GM18909 (cell line): Measurements from ENCODE around the gene GCLC.
"Not testable (repeated sequence)": the region's sequence is repeated elsewhere in the genome, so short reads cannot be mapped to it uniquely, and the experiment has no call there.

ENCODE experiments used
- ATAC-seq: cut with Tn5 transposase; IDR thresholded peaks from one replicate; pipeline ENCODE4 v1.9.1; 2021; ENCODE audit warnings: mild to moderate bottlenecking; ENCODE audit not compliant: unreplicated experiment, poor library complexity

The GCLC gene

DNA sequence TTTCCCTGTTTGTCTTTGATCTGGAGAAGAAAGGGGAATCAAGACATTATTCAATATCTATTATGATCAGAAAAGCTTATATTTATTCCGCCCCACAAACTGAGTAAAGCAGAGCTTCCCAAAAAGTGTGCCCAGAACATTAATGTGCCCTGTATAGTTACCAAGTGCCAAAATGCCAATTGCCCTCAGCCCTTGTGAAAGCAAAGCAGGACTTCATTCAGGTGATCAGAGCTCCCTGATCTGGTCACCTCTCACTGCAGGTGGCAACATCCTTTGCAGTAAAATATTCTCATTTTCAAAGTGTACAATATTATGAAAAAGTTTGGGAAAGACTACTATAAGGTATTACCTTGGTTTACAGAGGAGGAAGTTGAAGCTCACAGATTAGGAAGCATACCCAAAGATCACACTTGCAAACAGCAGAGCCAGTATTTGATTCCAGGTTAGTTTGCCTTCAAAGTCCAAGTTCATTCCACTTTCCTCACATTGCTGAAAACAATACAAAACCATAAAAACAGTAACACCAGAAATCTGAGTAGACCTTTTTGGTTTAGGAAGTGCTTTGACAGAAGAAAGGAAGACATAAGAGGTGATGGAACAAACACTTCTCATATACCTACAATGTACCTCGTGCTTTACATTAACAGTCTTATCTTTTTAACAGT is 19.6 kb upstream of the GCLC start:
- no peak for ATAC-seq

DNA sequence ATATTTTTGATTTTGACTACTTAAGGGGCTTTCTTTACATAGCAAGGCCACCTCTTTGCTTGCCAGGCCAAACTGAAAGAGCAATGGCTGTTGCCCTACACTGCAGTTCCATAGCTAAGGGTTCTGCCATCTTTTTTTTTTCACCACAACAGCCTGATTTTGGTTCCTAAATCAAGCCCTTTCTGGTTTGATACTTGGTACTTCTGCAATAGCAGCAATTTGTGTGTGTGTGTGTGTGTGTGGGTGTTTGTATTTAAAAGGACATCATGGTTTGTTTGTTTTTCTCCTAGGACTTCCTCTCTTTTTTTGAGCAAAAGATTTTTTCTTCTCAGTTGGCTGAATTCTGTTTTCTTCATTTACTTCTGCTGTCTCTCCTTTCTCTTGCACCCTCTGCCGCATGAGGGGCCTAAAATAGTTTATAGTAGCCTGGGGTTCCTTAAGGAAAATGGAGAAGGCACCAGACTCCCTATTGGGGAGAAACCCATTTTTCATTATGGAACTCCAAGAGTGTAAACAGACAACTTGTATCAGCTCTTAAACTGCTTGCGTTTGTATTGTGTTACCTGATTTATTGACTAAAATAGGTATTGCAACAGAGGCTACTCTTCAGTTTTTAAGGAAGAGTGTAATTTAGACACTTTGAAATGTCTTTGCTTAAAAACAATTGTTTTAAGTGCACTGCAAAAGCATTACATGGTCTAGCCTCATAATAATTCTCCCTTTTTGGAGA is 12.2 kb upstream of the GCLC start:
- ATAC-seq = no peak

DNA sequence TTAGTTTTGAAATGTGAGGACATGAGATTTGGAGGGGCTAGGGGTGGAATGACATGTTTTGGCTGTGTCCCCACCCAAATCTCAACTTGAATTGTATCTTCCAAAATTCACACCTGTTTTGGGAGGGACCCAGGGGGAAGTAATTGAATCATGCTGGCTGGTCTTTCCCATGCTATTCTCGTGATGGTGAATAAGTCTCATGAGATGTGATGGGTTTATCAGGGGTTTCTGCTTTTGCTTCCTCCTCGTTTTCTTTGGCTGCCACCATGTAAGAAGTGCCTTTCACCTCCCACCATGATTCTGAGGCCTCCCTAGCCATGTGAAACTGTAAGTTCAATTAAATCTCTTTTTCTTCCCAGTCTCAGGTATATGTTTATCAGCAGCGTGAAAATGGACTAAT is 8.7 kb upstream of the GCLC start:
- not testable (repeated sequence) for ATAC-seq

DNA sequence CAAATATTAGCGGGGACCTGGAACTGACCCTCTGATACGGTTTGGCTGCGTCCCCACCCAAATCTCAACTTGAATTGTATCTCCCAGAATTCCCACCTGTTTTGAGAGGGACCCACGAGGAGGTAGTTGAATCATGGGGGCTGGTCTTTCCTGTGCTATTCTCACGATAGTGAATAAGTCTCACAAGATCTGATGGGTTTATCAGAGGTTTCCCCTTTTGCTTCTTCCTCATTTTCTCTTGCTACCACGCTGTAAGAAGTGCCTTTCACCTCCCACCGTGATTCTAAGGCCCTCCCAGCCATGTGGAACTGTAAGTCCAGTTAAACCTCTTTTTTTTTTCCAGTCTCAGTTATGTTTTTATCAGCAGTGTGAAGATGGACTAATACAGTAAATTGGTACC is 6.8 kb upstream of the GCLC start:
- not testable (repeated sequence) for ATAC-seq

DNA sequence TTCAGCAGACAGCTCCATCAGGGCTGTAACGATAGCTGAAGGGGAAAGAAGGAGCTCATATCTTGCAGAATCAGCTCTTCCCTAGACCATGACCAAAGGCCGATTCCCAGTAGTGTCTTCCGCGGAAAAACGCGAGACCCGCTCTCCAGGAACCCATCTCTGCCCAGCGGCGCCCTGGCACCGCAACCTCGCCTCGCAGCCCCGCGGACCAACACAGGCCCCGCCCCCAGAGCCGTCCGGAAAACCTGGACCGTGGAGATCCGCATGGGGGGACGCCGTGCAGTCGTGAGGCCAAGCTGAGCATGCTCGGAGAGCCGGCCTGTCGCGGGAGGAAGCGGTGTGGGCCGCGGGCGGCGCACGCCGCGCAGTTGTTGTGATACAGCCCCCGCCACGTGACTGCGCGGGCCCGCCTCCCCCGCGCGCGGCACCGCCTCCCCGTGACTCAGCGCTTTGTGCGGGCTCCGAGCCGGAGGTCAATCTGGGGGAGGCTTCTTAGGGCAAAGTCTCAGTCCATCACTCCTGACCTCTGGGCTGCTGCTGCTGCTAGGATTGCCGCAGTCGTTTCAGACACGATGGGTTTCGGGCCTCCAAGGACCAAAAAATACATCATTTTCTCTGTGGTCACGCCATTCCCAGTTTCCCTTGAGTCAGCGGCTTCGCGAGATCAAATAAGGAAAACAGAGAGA is 3.1 kb upstream of the GCLC start:
- peak; percentile 81 for ATAC-seq

DNA sequence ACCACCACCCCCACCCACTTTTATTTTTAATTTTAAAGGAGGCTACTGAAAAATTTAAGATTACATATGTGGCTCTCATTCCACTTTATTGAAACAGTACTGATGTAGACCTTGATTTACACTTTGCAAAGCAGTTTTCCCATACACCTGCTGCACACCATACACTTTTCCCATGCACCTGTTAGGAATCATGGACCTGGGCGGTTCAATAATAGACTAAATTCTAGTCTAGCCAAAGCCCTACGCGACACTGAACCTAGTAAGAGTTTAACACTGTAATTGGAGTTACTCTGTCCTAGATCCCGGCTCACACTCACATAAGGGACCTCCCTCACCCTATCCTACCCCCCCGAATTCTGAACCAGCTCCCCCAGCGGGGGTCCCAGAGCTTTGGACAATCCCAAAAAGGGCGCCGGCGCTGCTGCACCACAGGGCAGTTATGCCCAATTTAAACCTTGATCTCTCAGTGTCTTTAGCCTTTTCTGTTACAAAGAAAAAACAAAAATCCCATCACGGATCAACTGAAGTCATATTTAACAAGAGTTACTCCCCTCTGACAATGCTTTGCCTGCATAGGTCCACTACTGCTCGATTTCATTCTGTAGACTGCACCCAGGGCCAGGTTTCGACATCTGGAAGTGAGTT is 2.4 kb upstream of the GCLC start:
- ATAC-seq = peak; percentile 11

DNA sequence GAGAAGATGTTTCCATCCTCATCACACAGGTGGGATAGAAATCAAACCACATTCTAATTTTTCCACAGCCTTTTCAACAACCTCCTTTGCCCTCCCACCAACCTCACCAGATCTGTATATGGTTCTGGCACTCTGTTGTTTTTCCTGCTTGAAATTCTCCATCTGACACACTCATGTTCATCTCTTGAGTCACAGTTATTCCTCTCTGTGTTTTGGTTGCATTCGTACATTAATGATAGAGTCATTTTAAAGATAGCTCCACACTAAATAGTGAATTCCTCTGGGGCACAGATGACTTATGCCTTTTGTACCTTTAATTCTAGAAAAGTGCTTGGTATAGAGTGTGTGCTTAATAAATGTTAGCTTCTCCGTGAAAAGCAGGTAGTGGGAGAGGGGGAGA is 1.4 kb upstream of the GCLC start:
- ATAC-seq = no peak

DNA sequence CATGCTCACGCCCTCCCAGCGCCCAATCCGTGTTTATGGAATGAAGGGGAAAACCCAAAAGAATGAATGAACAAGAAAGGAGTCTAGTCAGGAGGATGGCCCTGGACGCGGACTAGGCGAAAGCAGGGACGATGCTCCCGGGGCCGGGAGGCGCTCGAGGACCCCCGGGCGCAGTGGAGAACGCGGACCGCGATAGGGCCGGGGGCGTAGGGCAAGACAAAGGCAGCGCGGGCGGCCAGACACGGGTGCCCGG is 758 bp downstream of the GCLC start:
- ATAC-seq = no peak

DNA sequence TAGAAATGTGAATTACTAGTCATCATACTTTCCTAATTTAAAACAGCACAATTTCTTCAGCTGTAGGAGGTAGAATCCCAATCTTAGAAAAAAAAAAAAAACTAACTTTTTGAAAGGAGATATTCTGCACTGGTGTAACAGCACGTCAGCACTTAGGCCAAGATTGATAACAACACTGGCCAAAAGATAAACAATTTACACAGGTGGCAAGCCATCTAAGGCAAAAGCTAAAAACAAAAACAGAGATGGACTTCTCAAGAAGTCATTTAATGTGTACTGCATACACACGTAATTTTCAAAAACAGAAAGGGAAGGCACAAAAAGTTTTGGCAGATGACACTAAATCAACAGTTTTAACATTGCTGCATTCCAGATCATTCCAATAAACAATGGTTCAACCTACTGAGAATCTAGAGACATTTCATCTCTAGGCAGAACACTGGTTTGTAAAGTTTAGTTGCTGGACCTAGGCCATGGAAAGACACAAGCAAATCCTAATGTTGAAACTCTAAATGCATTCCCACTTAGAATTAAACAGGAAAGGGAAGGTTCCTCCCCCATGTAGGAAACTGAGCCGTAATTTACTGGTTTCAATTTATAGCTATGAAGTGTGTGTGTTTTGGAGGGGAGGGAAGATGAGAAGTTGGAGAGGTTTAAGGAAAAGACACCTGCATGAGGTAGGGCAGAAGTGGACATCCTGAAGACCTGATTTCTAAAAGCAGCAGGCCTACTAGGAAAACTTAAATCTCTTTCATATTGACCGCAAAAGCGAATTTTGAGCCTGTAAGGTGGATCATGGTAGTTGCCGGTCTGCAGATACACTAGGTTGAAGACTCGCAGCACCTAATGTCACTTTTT is 1.3 kb downstream of the GCLC start:
- ATAC-seq = no peak

DNA sequence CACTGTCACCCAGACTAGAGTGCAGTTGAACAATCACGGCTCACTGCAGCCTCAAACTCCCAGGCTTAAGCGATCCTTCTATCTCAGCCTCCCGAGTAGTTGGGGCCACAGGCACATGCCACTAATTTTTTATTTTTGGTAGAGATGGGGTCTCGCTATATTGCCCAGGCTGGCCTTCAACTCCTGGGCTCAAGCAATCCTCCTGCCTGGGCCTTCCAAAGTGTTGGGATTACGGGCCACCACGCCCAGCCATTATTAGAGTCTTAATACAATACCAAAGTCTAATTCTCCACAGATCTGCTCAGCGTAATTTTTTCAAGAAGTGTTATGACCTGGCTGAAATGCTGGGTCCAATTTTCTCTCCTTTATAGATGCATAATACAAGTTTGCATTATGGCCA is 3.0 kb downstream of the GCLC start:
- no peak for ATAC-seq

DNA sequence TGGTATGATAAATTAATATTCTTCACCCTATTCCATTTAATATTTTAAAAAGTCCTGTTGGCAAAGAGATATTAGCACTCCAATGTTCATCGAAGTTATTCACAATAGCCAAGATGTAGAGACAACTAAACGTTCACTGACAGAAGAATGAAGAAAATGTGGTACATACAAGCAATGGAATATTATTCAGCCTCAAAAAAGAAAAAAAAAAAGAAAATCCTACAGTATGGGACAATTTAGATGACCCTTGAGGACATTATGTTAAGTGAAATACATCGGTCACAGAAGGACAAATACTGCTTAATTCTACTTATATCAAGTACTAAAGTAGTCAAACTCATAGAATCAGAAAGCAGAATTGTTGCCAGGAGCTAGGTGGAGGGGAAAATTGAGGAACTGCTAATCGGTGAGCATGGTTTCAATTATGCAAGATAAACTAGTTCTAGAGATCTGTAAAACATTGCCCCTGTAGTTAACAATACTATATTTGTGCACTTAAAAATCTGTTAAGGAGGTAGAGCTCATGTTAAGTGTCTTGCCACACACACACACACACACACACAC is 4.7 kb downstream of the GCLC start:
- ATAC-seq = no peak

DNA sequence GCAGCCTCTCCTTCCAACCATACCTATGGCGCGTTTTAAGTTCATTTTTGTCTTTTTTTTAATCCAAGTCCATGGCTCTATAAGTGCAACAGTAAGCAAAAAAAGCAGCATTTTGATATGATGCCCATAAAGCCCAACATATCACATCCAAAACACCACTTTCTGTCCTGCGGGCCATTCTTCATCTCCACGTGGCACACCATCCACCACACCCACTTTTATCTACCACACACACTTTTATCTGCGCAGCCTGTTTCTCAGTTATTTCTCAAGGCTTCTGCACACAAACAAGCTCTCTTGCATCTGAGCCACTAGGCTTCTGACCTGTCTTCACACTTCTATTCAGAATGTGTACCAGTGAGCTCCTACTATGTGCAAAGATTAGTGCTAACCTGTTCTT is 5.3 kb downstream of the GCLC start:
- no peak for ATAC-seq

DNA sequence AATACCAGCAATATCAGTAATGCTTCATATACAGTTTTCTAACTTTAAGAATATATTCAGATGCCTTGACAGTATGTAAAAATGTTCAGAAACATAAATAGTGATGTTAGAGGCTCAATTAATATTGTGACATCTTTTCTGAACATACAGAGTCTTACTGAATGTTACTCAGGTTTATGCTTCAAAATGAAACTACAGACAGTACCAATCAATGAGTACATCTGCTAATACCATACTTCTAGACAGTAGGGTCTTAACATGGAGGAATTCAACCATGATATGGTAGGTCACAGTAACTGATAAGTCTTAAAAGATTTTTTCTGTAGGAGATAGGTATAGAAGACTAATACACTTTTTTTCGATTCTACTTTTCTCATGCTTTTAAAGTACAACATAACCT is 8.3 kb downstream of the GCLC start:
- ATAC-seq = no peak

DNA sequence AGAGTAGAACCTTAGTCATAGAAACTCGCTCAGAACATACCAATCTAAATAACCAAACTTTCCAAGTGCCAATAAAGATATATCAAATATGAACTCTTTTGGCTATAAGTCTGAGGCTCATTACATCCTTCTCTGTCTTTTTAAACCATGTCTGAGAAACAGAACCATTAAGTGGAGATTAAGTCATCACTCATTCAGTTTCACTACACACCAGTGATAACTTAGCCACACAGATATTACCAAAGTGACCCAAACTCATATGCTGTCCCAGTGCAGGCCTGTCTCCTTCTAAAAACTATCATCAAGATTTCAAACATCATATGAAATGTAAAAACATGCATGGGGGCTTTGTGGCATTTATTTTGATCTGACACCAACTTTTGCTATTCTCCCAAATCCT is 12.0 kb downstream of the GCLC start:
- ATAC-seq = peak; percentile 48

DNA sequence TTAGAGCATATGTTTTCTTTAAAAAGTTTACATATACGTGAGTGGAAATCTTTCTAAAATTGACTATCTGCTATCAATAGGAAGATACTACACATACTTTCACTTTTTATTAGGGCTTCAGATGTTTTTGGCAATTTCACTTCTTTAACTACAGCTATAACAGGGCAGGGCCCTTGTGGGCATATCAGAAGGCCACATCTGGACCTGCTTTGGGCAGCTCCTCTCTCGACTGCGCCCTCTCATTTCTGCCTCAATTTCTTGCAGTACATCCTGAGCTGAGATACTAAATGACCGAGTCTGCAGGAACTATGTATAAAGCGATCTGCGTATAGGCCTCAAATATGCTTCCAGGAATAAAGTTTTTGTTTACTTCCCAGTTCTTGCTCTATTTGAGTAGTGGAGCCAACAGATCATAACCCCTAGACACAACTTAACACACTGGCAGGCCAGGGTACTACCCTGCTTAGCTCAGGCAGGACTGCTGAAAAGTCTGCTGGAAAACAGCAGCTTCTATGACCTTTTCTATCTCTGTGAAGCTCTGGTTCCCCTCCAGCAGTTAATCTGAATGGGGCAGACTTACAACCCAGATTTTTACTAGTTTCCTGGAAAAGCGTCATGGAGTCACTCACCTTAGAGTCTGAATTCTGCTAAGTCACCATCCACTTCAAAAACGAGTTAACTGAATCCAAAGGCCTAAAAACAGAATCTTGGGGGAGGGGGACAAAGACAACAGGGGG is 12.7 kb downstream of the GCLC start:
- peak; percentile 53 for ATAC-seq

DNA sequence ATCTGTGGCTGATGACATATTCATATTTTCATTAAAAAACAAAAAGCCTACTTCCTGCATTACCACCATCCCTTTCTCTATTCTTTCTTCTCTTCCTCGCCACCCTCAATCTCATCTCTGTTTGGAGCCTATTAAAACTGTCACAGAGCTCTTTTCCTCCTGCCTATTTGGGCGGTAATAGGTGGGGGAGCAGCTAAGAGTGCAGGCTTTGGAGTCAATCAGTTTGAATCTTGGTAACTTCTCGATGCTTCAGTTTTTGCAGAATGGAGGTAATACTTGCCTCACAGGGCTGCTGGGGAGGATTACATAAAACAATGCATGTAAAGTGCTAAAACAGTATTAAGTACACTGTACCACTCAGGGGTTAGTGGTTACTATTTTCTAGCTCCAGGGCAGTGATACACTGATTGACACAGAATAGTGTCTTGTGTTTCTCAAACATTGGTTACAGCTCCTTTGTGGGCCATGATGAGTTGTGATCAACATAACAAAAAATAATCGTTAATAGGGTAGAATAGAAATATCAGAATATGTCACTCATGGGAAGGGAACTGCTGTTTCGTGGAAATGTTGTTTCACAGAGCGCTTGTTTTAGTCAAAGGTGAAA is 14.0 kb downstream of the GCLC start:
- ATAC-seq = no peak

DNA sequence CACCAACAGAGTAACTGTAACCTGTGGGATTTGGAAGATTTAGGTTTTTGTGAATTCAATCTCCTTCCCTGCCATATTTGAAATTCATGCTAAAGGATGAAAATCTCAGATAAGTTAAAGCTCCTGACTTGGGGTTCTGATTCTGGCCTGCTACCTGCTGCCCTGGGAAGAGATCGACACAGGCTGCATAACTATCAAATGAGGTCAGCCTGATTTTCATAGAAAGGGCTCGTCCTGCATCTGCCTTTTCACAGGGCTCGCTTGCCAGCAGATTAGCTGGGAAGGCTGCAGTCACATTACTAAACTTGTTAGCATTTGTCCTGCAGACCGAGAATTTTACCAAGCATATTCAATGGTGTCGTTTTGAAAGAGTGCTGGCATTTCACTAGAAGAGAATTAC is 14.6 kb downstream of the GCLC start:
- ATAC-seq = no peak

DNA sequence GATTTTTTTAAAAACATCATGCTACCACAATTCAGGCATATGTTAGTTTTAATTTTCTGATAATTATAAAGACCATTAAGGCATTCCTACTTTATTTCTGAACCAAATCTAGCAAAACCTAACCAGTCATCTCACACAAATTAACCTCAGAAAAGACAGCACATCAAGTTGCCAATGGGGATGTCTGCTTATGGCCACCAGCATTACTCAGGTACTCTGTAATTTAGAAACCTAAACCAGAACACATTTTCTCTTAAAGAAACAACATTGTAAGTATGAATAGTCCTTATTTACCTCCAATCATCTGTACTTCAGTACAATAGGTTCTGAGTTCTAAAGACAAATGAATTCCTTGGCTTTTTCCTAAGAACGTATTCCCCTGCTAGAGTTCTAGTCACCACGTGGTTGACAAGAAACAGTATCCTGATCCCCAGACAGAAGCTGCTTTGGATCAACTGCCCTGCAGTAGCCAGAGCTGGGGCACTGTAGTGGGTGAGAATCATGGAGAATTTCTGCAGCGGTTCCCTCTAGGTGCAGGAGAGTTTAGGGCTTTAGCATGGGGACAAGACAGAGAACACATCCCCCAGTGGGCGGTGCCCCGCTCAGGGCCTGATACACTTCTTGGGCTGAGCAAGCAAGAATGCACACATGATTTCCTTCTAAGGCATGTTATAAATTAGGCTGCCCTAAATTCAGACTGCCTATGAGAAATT is 15.4 kb downstream of the GCLC start:
- no peak for ATAC-seq

DNA sequence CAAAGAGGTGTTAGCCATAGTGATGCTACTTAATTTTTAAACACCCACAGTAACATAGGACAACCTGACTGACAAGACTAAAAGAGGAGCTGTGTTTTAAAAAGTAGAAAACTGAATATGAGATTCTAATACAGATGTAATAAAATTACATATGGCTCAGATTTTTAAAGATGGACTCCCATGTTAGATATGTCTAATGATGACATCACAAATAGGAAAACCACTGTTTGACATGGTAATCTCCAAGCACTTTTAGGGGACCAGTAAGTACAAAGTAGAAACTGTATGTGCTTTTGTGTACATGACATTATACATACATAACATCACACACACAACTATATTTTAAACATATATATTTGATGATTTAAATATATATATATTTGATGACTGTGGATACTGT is 16.8 kb downstream of the GCLC start:
- no peak for ATAC-seq
